Glutamatergic neuron (in vitro differentiated cells): Measurements from ENCODE around the gene POLR1A. TPM values are rescaled to one million over a fixed set of nuclear protein-coding genes. Genes with fewer than 3 reads are reported as not detected.

Experiments
- DNase-seq: peaks from one replicate; pipeline ENCODE4 v3.0.0; 2022
- H3K27ac Mint-ChIP-seq: one replicate; pipeline ENCODE4 v1.8.0; 2020; ENCODE audit warnings: mild to moderate bottlenecking, mixed read lengths, inconsistent platforms; ENCODE audit not compliant: unreplicated experiment
- H3K27me3 Mint-ChIP-seq: one replicate; pipeline ENCODE4 v1.8.0; 2020; ENCODE audit warnings: mild to moderate bottlenecking, moderate library complexity, mixed read lengths, inconsistent platforms; ENCODE audit not compliant: unreplicated experiment
- H3K36me3 Mint-ChIP-seq: one replicate; pipeline ENCODE4 v1.8.0; 2020; ENCODE audit warnings: mild to moderate bottlenecking, mixed read lengths, inconsistent platforms; ENCODE audit not compliant: unreplicated experiment
- H3K4me1 Mint-ChIP-seq: one replicate; pipeline ENCODE4 v1.8.0; 2020; ENCODE audit warnings: mild to moderate bottlenecking, low read depth, mixed read lengths, inconsistent platforms; ENCODE audit not compliant: unreplicated experiment
- H3K4me3 Mint-ChIP-seq: one replicate; pipeline ENCODE4 v1.8.0; 2020; ENCODE audit warnings: mild to moderate bottlenecking, mixed read lengths, inconsistent platforms; ENCODE audit not compliant: unreplicated experiment
- H3K9me3 Mint-ChIP-seq: one replicate; pipeline ENCODE4 v1.8.0; 2020; ENCODE audit warnings: mild to moderate bottlenecking, moderate library complexity, mixed read lengths, inconsistent platforms; ENCODE audit not compliant: unreplicated experiment
- CTCF ChIP-seq: fragments of 200-600 bp; sonication (generic); IDR thresholded peaks from one replicate; pipeline ENCODE4 v1.5.0; 2021; ENCODE audit not compliant: partially characterized antibody, unreplicated experiment
- total RNA-seq: library from RNA; stranded (reverse); fragmentation: NEBNext Ultra II Directional; extraction: Animal tissue kit (Norgen Biotek cat#: 25700); gene quantifications from one replicate; pipeline ENCODE4 v1.2.1, GENCODE V29; 2021; ENCODE audit not compliant: unreplicated experiment

POLR1A gene
- total RNA-seq, 1 donor from 2014 or later = 34.7 TPM

GRCh38 chr2:85983766-85984165, 121.9 kb downstream of the POLR1A start:
- H3K9me3 Mint-ChIP-seq = no peaks in the 10 kb centered on the region
- no peak overlapping the region for H3K4me3 Mint-ChIP-seq
- TF ChIP-seq CTCF = no peak
- no peak overlapping the region for H3K27ac Mint-ChIP-seq
- H3K4me1 Mint-ChIP-seq = no peaks in the 10 kb centered on the region
- H3K36me3 Mint-ChIP-seq = peaks cover 9% of the 10 kb centered on the region
- no peak for DNase-seq
- peaks cover 2% of the 10 kb centered on the region for H3K27me3 Mint-ChIP-seq

GRCh38 chr2:85981579-85982247, 124.0 kb downstream of the POLR1A start:
- Mint-ChIP-seq H3K4me1 (no peaks in the 10 kb centered on the region), H3K9me3 (peaks cover 1% of the 10 kb centered on the region), H3K27ac (no peak overlapping the region), H3K4me3 (no peak overlapping the region), H3K36me3 (peaks cover 9% of the 10 kb centered on the region), H3K27me3 (no peaks in the 10 kb centered on the region)
- DNase-seq = no peak
- TF ChIP-seq CTCF = no peak

- Mint-ChIP-seq H3K27ac (no peak overlapping the region), H3K4me1 (no peaks in the 10 kb centered on the region), H3K27me3 (no peaks in the 10 kb centered on the region), H3K36me3 (peaks cover 9% of the 10 kb centered on the region), H3K4me3 (no peak overlapping the region), H3K9me3 (peaks cover 1% of the 10 kb centered on the region)
- no peak for TF ChIP-seq CTCF
- no peak for DNase-seq
Observed at GRCh38 chr2:85978883-85979780, 126.6 kb downstream of the POLR1A start.

- Mint-ChIP-seq H3K36me3 (no peaks in the 10 kb centered on the region), H3K9me3 (peaks cover 1% of the 10 kb centered on the region), H3K27me3 (no peaks in the 10 kb centered on the region), H3K27ac (no peak overlapping the region), H3K4me1 (no peaks in the 10 kb centered on the region), H3K4me3 (no peak overlapping the region)
- TF ChIP-seq CTCF = no peak
- no peak for DNase-seq
Observed at GRCh38 chr2:85976106-85976920, 129.4 kb downstream of the POLR1A start.
